Sciatic nerve (tissue), 2 donors: ENCODE data around the gene TBX20. TPM values are rescaled to one million over a fixed set of nuclear protein-coding genes. Genes with fewer than 3 reads are reported as not detected.
"Not testable (repeated sequence)": the region's sequence is repeated elsewhere in the genome, so short reads cannot be mapped to it uniquely, and the experiment has no call there.

Experiments used
- ATAC-seq: fragments of 200-7000 bp; cut with Tn5 transposase; one replicate; pipeline ENCODE4 v1.9.1; 2020; ENCODE audit warnings: mild to moderate bottlenecking, moderate library complexity
- DNase-seq: peaks from one replicate; pipeline ENCODE4 v3.0.0-alpha.2; 2020; ENCODE audit warnings: low spot score
- intact Hi-C: fragments of 100-400 bp; cut with DNase I; formaldehyde crosslinking; loops from one replicate; pipeline ENCODE4 v1.14.2; 2022
- total RNA-seq: library from RNA; stranded (reverse); fragmentation: NEBNext Ultra II Directional; extraction: Animal tissue kit (Norgen Biotek cat#: 25700); gene quantifications from one replicate; pipeline ENCODE4 v1.2.1, GENCODE V29; 2021
- donor health status: DM: no; HTN: no; CAD: no.
- donor health status: DM: no; HTN: no; CAD: no.

The TBX20 gene
- total RNA-seq, 1 donor from 2014 or later = not detected

DNA sequence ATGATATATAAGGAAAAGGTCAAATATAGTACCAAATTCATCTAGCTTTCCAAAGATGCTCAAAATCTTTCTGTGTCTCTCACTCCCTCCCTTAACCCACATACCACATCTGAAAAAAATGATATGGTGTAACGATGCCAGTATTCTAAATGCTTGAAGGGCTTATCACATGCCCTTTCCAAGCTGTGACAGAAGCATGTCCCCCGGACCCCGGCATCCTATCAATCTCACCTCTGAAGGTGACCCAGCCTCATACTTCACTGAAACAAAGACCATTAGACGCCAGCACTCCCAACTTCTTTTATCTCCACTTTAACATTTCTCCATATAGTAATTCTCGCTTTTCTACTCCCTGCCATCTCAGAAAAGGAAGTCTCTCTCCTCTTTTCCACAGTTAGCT is 68.9 kb downstream of the TBX20 start:
- ATAC-seq, DNase-seq, intact Hi-C loops: not testable (repeated sequence)

GRCh38 chr7:35183873-35184503 is 69.9 kb downstream of the TBX20 start:
- intact Hi-C loops, ATAC-seq: not testable (repeated sequence)

DNA sequence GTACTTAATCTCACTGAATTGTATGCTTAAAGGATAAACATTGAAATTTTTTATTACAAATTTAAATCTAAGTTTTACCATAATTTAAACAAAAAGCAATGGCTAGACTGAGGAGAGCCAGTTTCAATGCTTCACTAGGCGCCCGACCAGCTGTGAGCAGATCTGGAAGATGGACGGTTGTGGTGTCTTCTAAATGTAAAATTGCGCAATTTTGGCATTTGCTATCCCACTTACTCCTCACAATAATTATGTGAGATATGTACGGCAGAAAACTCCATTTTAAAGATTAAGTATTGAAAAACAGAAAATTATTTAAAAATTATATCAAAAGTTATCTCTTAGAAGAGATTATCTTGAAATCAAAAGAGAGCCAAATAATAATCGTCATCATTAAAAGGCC is 73.2 kb downstream of the TBX20 start:
- DNase-seq, intact Hi-C loops, ATAC-seq: not testable (repeated sequence)

More at GRCh38 chr7:35183873-35184503, 69.9 kb downstream of the TBX20 start:
- not testable (repeated sequence) for DNase-seq

DNA sequence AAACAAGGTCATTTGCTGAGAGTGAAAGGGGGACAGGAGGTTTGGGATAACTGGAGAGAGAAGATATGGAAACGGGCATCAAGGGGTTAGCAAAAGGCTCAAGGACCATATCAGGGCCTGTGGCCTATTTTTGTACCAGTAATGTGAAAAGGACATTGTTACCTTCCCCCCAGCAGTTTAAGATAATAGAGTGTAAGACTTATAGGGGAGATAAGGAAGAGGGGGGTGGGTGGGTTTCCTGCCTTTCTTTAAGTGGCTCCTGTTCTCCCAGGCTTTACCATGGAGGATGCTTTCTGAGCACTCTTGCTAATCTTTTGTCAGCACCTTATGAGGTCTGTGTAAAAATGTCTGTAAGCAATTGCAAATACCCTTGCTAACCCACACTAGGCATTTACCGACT is 80.7 kb downstream of the TBX20 start:
- ATAC-seq, intact Hi-C loops, DNase-seq: not testable (repeated sequence)

GRCh38 chr7:35172131-35172530 is 81.8 kb downstream of the TBX20 start:
- DNase-seq, intact Hi-C loops, ATAC-seq: not testable (repeated sequence)

DNA sequence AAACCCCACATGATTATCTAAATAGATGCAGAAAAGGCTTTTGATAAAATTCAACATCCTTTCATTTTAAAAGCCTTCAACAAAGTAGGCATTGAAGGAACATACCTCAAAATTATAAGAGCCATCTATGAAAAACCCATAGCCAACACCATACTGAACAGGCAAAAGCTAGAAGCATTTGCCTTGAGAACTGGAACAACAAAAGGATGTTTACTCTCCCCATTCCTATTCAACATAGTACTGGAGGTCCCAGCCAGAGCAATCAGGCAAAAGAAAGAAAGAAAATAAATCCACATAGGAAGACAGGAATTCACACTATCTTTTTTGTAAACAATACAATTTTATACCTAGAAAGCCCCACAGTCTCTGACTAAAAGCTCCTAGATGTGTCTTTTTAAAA is 86.2 kb downstream of the TBX20 start:
- DNase-seq, ATAC-seq, intact Hi-C loops: not testable (repeated sequence)

DNA sequence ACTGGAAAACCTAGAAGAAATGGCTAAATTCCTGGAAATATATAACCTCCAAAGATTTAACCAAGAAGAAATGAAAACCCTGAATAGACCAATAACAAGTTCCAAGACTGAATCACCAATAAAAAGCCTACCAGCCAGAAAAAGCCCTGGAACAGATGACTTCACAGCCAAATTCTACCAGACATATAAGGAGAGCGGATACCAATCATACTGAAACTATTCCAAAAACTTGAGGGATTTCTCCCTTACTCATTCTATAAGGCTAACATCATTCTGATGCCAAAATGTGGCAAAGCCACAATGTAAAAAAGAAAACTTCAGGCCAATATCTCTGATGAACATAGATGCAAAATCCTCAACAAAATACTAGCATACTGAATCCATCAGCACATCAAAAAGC is 86.7 kb downstream of the TBX20 start:
- intact Hi-C loops, DNase-seq, ATAC-seq: not testable (repeated sequence)

GRCh38 chr7:35161059-35161740 is 92.7 kb downstream of the TBX20 start:
- ATAC-seq, DNase-seq, intact Hi-C loops: not testable (repeated sequence)

Other genes with a start within 250 kb of the TBX20 start
- gene DPY19L1, start 216.6 kb downstream of the TBX20 start, total RNA-seq = 29.9 TPM